ENCODE data around the gene HEATR5A. TPM values are rescaled to one million over a fixed set of nuclear protein-coding genes. Genes with fewer than 3 reads are reported as not detected.

The HEATR5A gene
- total and polyA plus RNA-seq, 2 of the 13 experiments (the other 11 are each of a cell fraction or from before 2014, with no cell fraction given): 36.4 to 105 TPM

DNA sequence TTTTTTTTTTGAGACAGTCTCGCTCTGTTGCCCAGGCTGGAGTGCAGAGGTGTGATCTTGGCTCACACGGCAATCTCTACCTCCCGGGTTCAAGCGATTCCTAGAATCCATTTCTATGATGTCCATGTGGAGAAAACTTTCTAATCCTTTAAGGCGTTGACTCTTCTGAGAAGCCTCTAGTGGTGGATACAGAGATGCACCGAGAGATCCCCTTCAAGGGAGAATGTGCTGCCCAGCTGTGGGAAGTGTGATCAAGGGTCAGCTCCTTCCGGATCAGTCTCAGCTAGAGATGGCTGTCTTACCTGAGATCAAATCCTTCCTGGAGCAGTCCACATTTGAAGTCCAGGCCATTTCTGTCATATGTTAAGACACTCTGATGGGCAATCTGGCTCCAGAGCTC, 120.1 kb downstream of the HEATR5A start (continued):
- no peak for TF ChIP-seq MXI1 (IDR thresholded peaks at IDR 0.05; ENCODE audit: borderline replicate concordance, low read depth, low read length)
- TF ChIP-seq RORA (CRISPR knock-in tag; IDR thresholded peaks at IDR 0.05): no peak
- TF ChIP-seq, protein P1, sequence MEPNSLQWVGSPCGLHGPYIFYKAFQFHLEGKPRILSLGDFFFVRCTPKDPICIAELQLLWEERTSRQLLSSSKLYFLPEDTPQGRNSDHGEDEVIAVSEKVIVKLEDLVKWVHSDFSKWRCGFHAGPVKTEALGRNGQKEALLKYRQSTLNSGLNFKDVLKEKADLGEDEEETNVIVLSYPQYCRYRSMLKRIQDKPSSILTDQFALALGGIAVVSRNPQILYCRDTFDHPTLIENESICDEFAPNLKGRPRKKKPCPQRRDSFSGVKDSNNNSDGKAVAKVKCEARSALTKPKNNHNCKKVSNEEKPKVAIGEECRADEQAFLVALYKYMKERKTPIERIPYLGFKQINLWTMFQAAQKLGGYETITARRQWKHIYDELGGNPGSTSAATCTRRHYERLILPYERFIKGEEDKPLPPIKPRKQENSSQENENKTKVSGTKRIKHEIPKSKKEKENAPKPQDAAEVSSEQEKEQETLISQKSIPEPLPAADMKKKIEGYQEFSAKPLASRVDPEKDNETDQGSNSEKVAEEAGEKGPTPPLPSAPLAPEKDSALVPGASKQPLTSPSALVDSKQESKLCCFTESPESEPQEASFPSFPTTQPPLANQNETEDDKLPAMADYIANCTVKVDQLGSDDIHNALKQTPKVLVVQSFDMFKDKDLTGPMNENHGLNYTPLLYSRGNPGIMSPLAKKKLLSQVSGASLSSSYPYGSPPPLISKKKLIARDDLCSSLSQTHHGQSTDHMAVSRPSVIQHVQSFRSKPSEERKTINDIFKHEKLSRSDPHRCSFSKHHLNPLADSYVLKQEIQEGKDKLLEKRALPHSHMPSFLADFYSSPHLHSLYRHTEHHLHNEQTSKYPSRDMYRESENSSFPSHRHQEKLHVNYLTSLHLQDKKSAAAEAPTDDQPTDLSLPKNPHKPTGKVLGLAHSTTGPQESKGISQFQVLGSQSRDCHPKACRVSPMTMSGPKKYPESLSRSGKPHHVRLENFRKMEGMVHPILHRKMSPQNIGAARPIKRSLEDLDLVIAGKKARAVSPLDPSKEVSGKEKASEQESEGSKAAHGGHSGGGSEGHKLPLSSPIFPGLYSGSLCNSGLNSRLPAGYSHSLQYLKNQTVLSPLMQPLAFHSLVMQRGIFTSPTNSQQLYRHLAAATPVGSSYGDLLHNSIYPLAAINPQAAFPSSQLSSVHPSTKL (CRISPR knock-in tag; IDR thresholded peaks at IDR 0.05): no peak
- TF ChIP-seq, protein P2, sequence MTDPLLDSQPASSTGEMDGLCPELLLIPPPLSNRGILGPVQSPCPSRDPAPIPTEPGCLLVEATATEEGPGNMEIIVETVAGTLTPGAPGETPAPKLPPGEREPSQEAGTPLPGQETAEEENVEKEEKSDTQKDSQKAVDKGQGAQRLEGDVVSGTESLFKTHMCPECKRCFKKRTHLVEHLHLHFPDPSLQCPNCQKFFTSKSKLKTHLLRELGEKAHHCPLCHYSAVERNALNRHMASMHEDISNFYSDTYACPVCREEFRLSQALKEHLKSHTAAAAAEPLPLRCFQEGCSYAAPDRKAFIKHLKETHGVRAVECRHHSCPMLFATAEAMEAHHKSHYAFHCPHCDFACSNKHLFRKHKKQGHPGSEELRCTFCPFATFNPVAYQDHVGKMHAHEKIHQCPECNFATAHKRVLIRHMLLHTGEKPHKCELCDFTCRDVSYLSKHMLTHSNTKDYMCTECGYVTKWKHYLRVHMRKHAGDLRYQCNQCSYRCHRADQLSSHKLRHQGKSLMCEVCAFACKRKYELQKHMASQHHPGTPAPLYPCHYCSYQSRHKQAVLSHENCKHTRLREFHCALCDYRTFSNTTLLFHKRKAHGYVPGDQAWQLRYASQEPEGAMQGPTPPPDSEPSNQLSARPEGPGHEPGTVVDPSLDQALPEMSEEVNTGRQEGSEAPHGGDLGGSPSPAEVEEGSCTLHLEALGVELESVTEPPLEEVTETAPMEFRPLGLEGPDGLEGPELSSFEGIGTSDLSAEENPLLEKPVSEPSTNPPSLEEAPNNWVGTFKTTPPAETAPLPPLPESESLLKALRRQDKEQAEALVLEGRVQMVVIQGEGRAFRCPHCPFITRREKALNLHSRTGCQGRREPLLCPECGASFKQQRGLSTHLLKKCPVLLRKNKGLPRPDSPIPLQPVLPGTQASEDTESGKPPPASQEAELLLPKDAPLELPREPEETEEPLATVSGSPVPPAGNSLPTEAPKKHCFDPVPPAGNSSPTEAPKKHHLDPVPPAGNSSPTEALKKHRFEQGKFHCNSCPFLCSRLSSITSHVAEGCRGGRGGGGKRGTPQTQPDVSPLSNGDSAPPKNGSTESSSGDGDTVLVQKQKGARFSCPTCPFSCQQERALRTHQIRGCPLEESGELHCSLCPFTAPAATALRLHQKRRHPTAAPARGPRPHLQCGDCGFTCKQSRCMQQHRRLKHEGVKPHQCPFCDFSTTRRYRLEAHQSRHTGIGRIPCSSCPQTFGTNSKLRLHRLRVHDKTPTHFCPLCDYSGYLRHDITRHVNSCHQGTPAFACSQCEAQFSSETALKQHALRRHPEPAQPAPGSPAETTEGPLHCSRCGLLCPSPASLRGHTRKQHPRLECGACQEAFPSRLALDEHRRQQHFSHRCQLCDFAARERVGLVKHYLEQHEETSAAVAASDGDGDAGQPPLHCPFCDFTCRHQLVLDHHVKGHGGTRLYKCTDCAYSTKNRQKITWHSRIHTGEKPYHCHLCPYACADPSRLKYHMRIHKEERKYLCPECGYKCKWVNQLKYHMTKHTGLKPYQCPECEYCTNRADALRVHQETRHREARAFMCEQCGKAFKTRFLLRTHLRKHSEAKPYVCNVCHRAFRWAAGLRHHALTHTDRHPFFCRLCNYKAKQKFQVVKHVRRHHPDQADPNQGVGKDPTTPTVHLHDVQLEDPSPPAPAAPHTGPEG (CRISPR knock-in tag; IDR thresholded peaks at IDR 0.05): no peak
- TF ChIP-seq ZNF549 (CRISPR knock-in tag; IDR thresholded peaks at IDR 0.05): 0 out of 2 replicates have a peak, but pooled peaks have one; percentile 42
- TF ChIP-seq ZNF3 (CRISPR knock-in tag; IDR thresholded peaks at IDR 0.05): no peak
- no peak for TF ChIP-seq SYNCRIP (IDR thresholded peaks at IDR 0.05; ENCODE audit: insufficient read depth, low read depth, low read length)
- TF ChIP-seq, protein P3, sequence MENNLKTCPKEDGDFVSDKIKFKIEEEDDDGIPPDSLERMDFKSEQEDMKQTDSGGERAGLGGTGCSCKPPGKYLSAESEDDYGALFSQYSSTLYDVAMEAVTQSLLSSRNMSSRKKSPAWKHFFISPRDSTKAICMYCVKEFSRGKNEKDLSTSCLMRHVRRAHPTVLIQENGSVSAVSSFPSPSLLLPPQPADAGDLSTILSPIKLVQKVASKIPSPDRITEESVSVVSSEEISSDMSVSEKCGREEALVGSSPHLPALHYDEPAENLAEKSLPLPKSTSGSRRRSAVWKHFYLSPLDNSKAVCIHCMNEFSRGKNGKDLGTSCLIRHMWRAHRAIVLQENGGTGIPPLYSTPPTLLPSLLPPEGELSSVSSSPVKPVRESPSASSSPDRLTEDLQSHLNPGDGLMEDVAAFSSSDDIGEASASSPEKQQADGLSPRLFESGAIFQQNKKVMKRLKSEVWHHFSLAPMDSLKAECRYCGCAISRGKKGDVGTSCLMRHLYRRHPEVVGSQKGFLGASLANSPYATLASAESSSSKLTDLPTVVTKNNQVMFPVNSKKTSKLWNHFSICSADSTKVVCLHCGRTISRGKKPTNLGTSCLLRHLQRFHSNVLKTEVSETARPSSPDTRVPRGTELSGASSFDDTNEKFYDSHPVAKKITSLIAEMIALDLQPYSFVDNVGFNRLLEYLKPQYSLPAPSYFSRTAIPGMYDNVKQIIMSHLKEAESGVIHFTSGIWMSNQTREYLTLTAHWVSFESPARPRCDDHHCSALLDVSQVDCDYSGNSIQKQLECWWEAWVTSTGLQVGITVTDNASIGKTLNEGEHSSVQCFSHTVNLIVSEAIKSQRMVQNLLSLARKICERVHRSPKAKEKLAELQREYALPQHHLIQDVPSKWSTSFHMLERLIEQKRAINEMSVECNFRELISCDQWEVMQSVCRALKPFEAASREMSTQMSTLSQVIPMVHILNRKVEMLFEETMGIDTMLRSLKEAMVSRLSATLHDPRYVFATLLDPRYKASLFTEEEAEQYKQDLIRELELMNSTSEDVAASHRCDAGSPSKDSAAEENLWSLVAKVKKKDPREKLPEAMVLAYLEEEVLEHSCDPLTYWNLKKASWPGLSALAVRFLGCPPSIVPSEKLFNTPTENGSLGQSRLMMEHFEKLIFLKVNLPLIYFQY (CRISPR knock-in tag; IDR thresholded peaks at IDR 0.05; ENCODE audit: borderline replicate concordance): no peak
- TF ChIP-seq, protein P4, sequence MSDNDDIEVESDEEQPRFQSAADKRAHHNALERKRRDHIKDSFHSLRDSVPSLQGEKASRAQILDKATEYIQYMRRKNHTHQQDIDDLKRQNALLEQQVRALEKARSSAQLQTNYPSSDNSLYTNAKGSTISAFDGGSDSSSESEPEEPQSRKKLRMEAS (IDR thresholded peaks at IDR 0.05): no peak
- no peak for TF ChIP-seq RAD21 (CRISPR knock-in tag; IDR thresholded peaks at IDR 0.05)
- no peak for TF ChIP-seq ZNF616 (CRISPR knock-in tag; IDR thresholded peaks at IDR 0.05; ENCODE audit: low read depth)
- no peak for TF ChIP-seq CBFB (CRISPR knock-in tag; IDR thresholded peaks at IDR 0.05)
- TF ChIP-seq, protein P5, sequence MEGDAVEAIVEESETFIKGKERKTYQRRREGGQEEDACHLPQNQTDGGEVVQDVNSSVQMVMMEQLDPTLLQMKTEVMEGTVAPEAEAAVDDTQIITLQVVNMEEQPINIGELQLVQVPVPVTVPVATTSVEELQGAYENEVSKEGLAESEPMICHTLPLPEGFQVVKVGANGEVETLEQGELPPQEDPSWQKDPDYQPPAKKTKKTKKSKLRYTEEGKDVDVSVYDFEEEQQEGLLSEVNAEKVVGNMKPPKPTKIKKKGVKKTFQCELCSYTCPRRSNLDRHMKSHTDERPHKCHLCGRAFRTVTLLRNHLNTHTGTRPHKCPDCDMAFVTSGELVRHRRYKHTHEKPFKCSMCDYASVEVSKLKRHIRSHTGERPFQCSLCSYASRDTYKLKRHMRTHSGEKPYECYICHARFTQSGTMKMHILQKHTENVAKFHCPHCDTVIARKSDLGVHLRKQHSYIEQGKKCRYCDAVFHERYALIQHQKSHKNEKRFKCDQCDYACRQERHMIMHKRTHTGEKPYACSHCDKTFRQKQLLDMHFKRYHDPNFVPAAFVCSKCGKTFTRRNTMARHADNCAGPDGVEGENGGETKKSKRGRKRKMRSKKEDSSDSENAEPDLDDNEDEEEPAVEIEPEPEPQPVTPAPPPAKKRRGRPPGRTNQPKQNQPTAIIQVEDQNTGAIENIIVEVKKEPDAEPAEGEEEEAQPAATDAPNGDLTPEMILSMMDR (CRISPR knock-in tag; IDR thresholded peaks at IDR 0.05): peak; percentile 10; the same call in 1 of the 2 replicates
